H9 (cell line): ENCODE data around the gene CYP2W1. TPM values are rescaled to one million over a fixed set of nuclear protein-coding genes. Genes with fewer than 3 reads are reported as not detected.

ENCODE experiments used
- DNase-seq: peaks from one replicate; pipeline ENCODE4 v3.0.0-alpha.2; 2017
- H2AFZ ChIP-seq: one replicate; pipeline ENCODE4 v1.6.1; 2013; ENCODE audit warnings: mild to moderate bottlenecking, low read length, control low read depth, moderate library complexity
- H2AK5ac ChIP-seq: 2 replicates; pipeline ENCODE4 v1.6.1; 2013; ENCODE audit warnings: low read length, control low read depth, mixed read lengths; ENCODE audit not compliant: insufficient read length
- H2BK120ac ChIP-seq: one replicate; pipeline ENCODE4 v1.6.1; 2013; ENCODE audit warnings: low read depth, mild to moderate bottlenecking, low read length, control low read depth, inconsistent platforms; ENCODE audit not compliant: poor library complexity, severe bottlenecking
- H2BK12ac ChIP-seq: 2 replicates; pipeline ENCODE4 v1.6.1; 2013; ENCODE audit warnings: low read length, control low read depth, mixed read lengths, low read depth; ENCODE audit not compliant: insufficient read length
- H2BK15ac ChIP-seq: 2 replicates; pipeline ENCODE4 v1.6.1; 2013; ENCODE audit warnings: low read depth, low read length, control low read depth
- H2BK20ac ChIP-seq: one replicate; pipeline ENCODE4 v1.6.1; 2013; ENCODE audit warnings: low read depth, mild to moderate bottlenecking, low read length, control low read depth, inconsistent platforms; ENCODE audit not compliant: poor library complexity, severe bottlenecking
- H2BK5ac ChIP-seq: 2 replicates; pipeline ENCODE4 v1.6.1; 2013; ENCODE audit warnings: low read length, control low read depth, mixed read lengths; ENCODE audit not compliant: insufficient read length
- H3K14ac ChIP-seq: 2 replicates; pipeline ENCODE4 v1.6.1; 2013; ENCODE audit warnings: low read length, control low read depth; ENCODE audit not compliant: insufficient read depth
- H3K18ac ChIP-seq: 2 replicates; pipeline ENCODE4 v1.6.1; 2013; ENCODE audit warnings: low read depth, mild to moderate bottlenecking, mixed read lengths, low read length, control low read depth; ENCODE audit not compliant: insufficient read length
- H3K23ac ChIP-seq: 2 replicates; pipeline ENCODE4 v1.6.1; 2013; ENCODE audit warnings: low read length, control low read depth, mixed read lengths, low read depth; ENCODE audit not compliant: insufficient read length
- H3K23me2 ChIP-seq: 2 replicates; pipeline ENCODE4 v1.6.1; 2013; ENCODE audit warnings: low read depth, mild to moderate bottlenecking, mixed read lengths, low read length, control low read depth; ENCODE audit not compliant: insufficient read length, poor library complexity, severe bottlenecking
- H3K27ac ChIP-seq: 2 replicates; pipeline ENCODE4 v1.5.1; 2013; ENCODE audit warnings: low read length, control low read depth, mixed read lengths, low read depth; ENCODE audit not compliant: insufficient read length
- H3K27me3 ChIP-seq: 2 replicates; pipeline ENCODE4 v1.6.1; 2013; ENCODE audit warnings: low read length, control low read depth, inconsistent platforms; ENCODE audit not compliant: insufficient read depth
- H3K4ac ChIP-seq: 2 replicates; pipeline ENCODE4 v1.6.1; 2013; ENCODE audit warnings: low read depth, mild to moderate bottlenecking, control low read depth, inconsistent platforms, low read length, moderate library complexity
- H3K4me1 ChIP-seq: 2 replicates; pipeline ENCODE4 v1.6.1; 2013; ENCODE audit warnings: low read length, control low read depth, inconsistent platforms; ENCODE audit not compliant: insufficient read depth
- H3K4me2 ChIP-seq: 2 replicates; pipeline ENCODE4 v1.6.1; 2013; ENCODE audit warnings: low read length, control low read depth, mixed read lengths; ENCODE audit not compliant: insufficient read length, insufficient read depth
- H3K56ac ChIP-seq: 2 replicates; pipeline ENCODE4 v1.6.1; 2013; ENCODE audit warnings: low read depth, mild to moderate bottlenecking, mixed read lengths, low read length, control low read depth; ENCODE audit not compliant: insufficient read length
- H3K79me1 ChIP-seq: 2 replicates; pipeline ENCODE4 v1.6.1; 2013; ENCODE audit warnings: low read depth, mild to moderate bottlenecking, moderate library complexity, low read length, control low read depth, inconsistent platforms; ENCODE audit not compliant: insufficient read depth, poor library complexity, severe bottlenecking
- H3K79me2 ChIP-seq: 2 replicates; pipeline ENCODE4 v1.6.1; 2013; ENCODE audit warnings: low read length, control low read depth, inconsistent platforms; ENCODE audit not compliant: insufficient read depth
- H3K9ac ChIP-seq: 2 replicates; pipeline ENCODE4 v1.6.1; 2013; ENCODE audit warnings: low read length, control low read depth, mixed read lengths; ENCODE audit not compliant: insufficient read length; ENCODE audit errors: extremely low read depth
- H3K9me3 ChIP-seq: one replicate; pipeline ENCODE4 v1.6.1; 2013; ENCODE audit warnings: low read depth, low read length, inconsistent platforms; ENCODE audit not compliant: control insufficient read depth
- H3T11ph ChIP-seq: one replicate; pipeline ENCODE4 v1.6.1; 2013; ENCODE audit warnings: mild to moderate bottlenecking, low read length, control low read depth, inconsistent platforms
- H4K20me1 ChIP-seq: one replicate; pipeline ENCODE4 v1.6.1; 2013; ENCODE audit not compliant: control insufficient read depth, insufficient read length, insufficient read depth
- H4K5ac ChIP-seq: 2 replicates; pipeline ENCODE4 v1.6.1; 2013; ENCODE audit warnings: low read depth, mild to moderate bottlenecking, mixed read lengths, low read length, control low read depth; ENCODE audit not compliant: insufficient read length
- H4K8ac ChIP-seq: replicated peaks from 2 replicates; pipeline ENCODE4 v1.6.1; 2013; ENCODE audit warnings: low read length, control low read depth, mixed read lengths, low read depth; ENCODE audit not compliant: insufficient read length
- H4K91ac ChIP-seq: 2 replicates; pipeline ENCODE4 v1.6.1; 2013; ENCODE audit warnings: low read depth, mild to moderate bottlenecking, moderate library complexity, mixed read lengths, low read length, control low read depth; ENCODE audit not compliant: insufficient read length
- H3K27ac Mint-ChIP-seq, 3 experiments: 2 replicates in 2 of 3; 3 replicates in 1 of 3; pipeline ENCODE4 v1.8.0; 2020 to 2021; ENCODE audit warnings: mixed read lengths in 3 of 3, mild to moderate bottlenecking in 1 of 3, moderate library complexity in 1 of 3
- H3K27me3 Mint-ChIP-seq: 2 replicates; pipeline ENCODE4 v1.8.0; 2021; ENCODE audit warnings: low read depth, mild to moderate bottlenecking, moderate library complexity, mixed read lengths
- H3K36me3 Mint-ChIP-seq, 3 experiments: 2 replicates in 2 of 3; 3 replicates in 1 of 3; pipeline ENCODE4 v1.8.0; 2020 to 2021; ENCODE audit warnings: low read depth in 3 of 3, mixed read lengths in 3 of 3; ENCODE audit not compliant: insufficient read depth in 1 of 3
- H3K4me1 Mint-ChIP-seq, 2 experiments: 2 replicates each; pipeline ENCODE4 v1.8.0; 2020; ENCODE audit warnings: mixed read lengths in 2 of 2
- H3K4me3 Mint-ChIP-seq, 2 experiments: 2 replicates in 1 of 2; 3 replicates in 1 of 2; pipeline ENCODE4 v1.8.0; 2020 to 2021; ENCODE audit warnings: mild to moderate bottlenecking in 2 of 2, mixed read lengths in 2 of 2, moderate library complexity in 1 of 2
- H3K9me3 Mint-ChIP-seq, 2 experiments: 2 replicates in 1 of 2; 3 replicates in 1 of 2; pipeline ENCODE4 v1.8.0; 2020; ENCODE audit warnings: mild to moderate bottlenecking in 2 of 2, mixed read lengths in 2 of 2, moderate library complexity in 1 of 2
- WGBS: extraction: QIAGEN DNeasy Blood & Tissue Kit; methylation state at CpG from one replicate; pipeline ENCODE4 v1.1.7; 2013; ENCODE audit warnings: missing lambda C conversion rate, low lambda C conversion rate, mixed read lengths; ENCODE audit not compliant: insufficient read length; ENCODE audit errors: extremely low coverage; 5-methylcytosine and 5-hydroxymethylcytosine counted together
- total RNA-seq: library from RNA; stranded (reverse); gene quantifications from 2 replicates; pipeline ENCODE4 v1.2.1, GENCODE V29; 2021
- TF ChIP-seq, protein P1 (sequence below): fragments of 200-600 bp; sonication (generic); conservative IDR thresholded peaks from 3 replicates; pipeline ENCODE4 v1.8.0; 2021; ENCODE audit warnings: antibody characterized with exemption, mild to moderate bottlenecking

CYP2W1 gene
- total RNA-seq, 1 experiment from 2014 or later: not detected

DNA sequence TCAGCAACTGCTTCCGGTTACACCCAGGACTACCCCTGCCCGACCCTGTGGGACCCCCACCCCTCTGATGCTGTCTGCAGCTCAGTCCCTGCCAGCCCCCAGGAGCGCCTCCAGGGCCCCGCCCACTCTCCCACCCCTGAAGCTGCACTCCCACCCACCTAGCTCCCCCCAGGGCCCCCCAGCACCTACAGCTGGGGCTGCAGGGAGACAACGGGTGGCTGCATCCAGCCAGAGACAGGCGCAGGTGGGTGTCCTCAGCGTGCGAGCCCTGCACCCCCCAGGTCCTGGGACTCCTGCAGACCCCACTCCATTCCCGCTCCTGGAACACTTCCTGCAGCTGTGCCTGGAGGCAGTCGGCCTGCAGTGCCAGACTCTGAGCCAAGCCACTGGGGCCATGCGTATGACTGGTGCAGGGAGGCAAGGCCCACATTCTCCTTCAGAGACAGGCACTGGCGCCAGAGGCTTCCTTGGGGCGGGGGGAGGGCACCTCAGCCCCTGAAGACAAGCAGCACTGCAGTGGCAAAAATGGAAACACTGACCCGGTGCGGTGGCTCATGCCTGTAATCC is 6.1 kb downstream of the CYP2W1 start:
- no peak overlapping the region for H2BK5ac ChIP-seq
- no peak overlapping the region for H3K14ac ChIP-seq
- H3K4me1 Mint-ChIP-seq: peaks cover 0 to 2% of the 10 kb centered on the region in 2 experiments; a peak in 2 of 4 replicates
- H3K79me1 ChIP-seq: no peaks in the 10 kb centered on the region
- H3K27me3 ChIP-seq: no peaks in the 10 kb centered on the region
- no peak overlapping the region for H3K56ac ChIP-seq
- H3K4ac ChIP-seq: no peak overlapping the region
- no peaks in the 10 kb centered on the region for H3K9me3 Mint-ChIP-seq
- no peaks in the 10 kb centered on the region for H3K79me2 ChIP-seq
- no peak overlapping the region for H3K9ac ChIP-seq
- no peak overlapping the region for H2BK15ac ChIP-seq
- H3K27ac ChIP-seq: no peak overlapping the region
- H3K4me3 Mint-ChIP-seq: no peak overlapping the region
- H3K36me3 Mint-ChIP-seq: no peaks in the 10 kb centered on the region
- H3K18ac ChIP-seq: no peak overlapping the region
- peaks cover 3% of the 10 kb centered on the region; the same call in 1 of the 2 replicates for H3K27me3 Mint-ChIP-seq
- no peak overlapping the region for H2BK20ac ChIP-seq
- no peak overlapping the region; a peak in 1 of 7 replicates for H3K27ac Mint-ChIP-seq
- H2AK5ac ChIP-seq: no peak overlapping the region
- no CpG with 5 or more reads among the region's 15 CpGs for WGBS
- DNase-seq: no peak
- H4K8ac ChIP-seq: no peak overlapping the region
- no peaks in the 10 kb centered on the region for H3K9me3 ChIP-seq
- no peak overlapping the region for H4K91ac ChIP-seq
- no peaks in the 10 kb centered on the region for H3K23me2 ChIP-seq
- no peaks in the 10 kb centered on the region for H3K4me1 ChIP-seq
- H3T11ph ChIP-seq: no peak overlapping the region
- no peak overlapping the region for H3K23ac ChIP-seq
- H2BK12ac ChIP-seq: no peak overlapping the region
- H2AFZ ChIP-seq: no peak overlapping the region
- H4K20me1 ChIP-seq: no peaks in the 10 kb centered on the region
- no peak overlapping the region for H2BK120ac ChIP-seq
- no peak overlapping the region for H4K5ac ChIP-seq
- TF ChIP-seq, protein P1, sequence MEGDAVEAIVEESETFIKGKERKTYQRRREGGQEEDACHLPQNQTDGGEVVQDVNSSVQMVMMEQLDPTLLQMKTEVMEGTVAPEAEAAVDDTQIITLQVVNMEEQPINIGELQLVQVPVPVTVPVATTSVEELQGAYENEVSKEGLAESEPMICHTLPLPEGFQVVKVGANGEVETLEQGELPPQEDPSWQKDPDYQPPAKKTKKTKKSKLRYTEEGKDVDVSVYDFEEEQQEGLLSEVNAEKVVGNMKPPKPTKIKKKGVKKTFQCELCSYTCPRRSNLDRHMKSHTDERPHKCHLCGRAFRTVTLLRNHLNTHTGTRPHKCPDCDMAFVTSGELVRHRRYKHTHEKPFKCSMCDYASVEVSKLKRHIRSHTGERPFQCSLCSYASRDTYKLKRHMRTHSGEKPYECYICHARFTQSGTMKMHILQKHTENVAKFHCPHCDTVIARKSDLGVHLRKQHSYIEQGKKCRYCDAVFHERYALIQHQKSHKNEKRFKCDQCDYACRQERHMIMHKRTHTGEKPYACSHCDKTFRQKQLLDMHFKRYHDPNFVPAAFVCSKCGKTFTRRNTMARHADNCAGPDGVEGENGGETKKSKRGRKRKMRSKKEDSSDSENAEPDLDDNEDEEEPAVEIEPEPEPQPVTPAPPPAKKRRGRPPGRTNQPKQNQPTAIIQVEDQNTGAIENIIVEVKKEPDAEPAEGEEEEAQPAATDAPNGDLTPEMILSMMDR: no peak
- H3K4me2 ChIP-seq: no peak overlapping the region
